Fibroblast of lung (primary cell): ENCODE results near the gene ROBO1. TPM values are rescaled to one million over a fixed set of nuclear protein-coding genes. Genes with fewer than 3 reads are reported as not detected.
A peak's percentile ranks its signal among the peaks of the same experiment; 100 is the strongest.

Experiments used
- DNase-seq, 2 donors: peaks; one replicate each; pipeline versions ENCODE4 v3.0.0 to v3.0.0-alpha.2; 2010; ENCODE audit warnings: low read depth in 2 of 2
- H2AFZ ChIP-seq: 2 replicates; pipeline ENCODE4 v1.5.1; 2012; ENCODE audit warnings: low read length, control low read depth, inconsistent platforms
- H3K27ac ChIP-seq: 2 replicates; pipeline ENCODE4 v1.5.1; 2011; ENCODE audit warnings: low read length, control low read depth; ENCODE audit not compliant: insufficient read depth
- H3K27me3 ChIP-seq: 2 replicates; pipeline ENCODE4 v1.5.1; 2011; ENCODE audit warnings: mild to moderate bottlenecking, low read length; ENCODE audit not compliant: control insufficient read depth, insufficient read depth
- H3K36me3 ChIP-seq: 2 replicates; pipeline ENCODE4 v1.5.1; 2011; ENCODE audit warnings: low read length; ENCODE audit not compliant: control insufficient read depth, insufficient read depth
- H3K4me1 ChIP-seq: 2 replicates; pipeline ENCODE4 v1.5.1; 2011; ENCODE audit warnings: low read length; ENCODE audit not compliant: control insufficient read depth, insufficient read depth; ENCODE audit errors: extremely low read depth
- H3K4me2 ChIP-seq: 2 replicates; pipeline ENCODE4 v1.5.1; 2011; ENCODE audit warnings: low read length, control low read depth; ENCODE audit not compliant: insufficient read depth; ENCODE audit errors: extremely low read depth
- H3K4me3 ChIP-seq, 4 experiments: fragments of 200-600 bp in 1 of 4; sonication (generic) in 1 of 4; replicated peaks in 1 of 4; 2 replicates each; pipeline ENCODE4 v1.5.1; 2011 to 2016; ENCODE audit warnings: low read length in 4 of 4, low read depth in 3 of 4, mild to moderate bottlenecking in 3 of 4, control low read depth in 2 of 4, inconsistent platforms in 1 of 4, mixed read lengths in 1 of 4; ENCODE audit not compliant: insufficient read depth in 1 of 4; ENCODE audit errors: control extremely low read depth in 1 of 4
- H3K79me2 ChIP-seq: 2 replicates; pipeline ENCODE4 v1.5.1; 2012; ENCODE audit warnings: mild to moderate bottlenecking, low read length, inconsistent platforms; ENCODE audit not compliant: control insufficient read depth, insufficient read depth
- H3K9ac ChIP-seq: 2 replicates; pipeline ENCODE4 v1.5.1; 2011; ENCODE audit warnings: mild to moderate bottlenecking, low read length, control low read depth; ENCODE audit not compliant: insufficient read depth
- H3K9me3 ChIP-seq: 2 replicates; pipeline ENCODE4 v1.5.1; 2012; ENCODE audit warnings: low read depth, low read length; ENCODE audit not compliant: control insufficient read depth, insufficient read depth
- H4K20me1 ChIP-seq: 2 replicates; pipeline ENCODE4 v1.5.1; 2011; ENCODE audit warnings: low read length; ENCODE audit not compliant: control insufficient read depth, insufficient read depth; ENCODE audit errors: extremely low read depth
- CTCF ChIP-seq, 2 donors: IDR thresholded peaks in 1 of 2; conservative IDR thresholded peaks in 1 of 2; 1 replicate in 1 of 2; 2 replicates in 1 of 2; pipeline ENCODE4 v1.5.1; 2011 to 2012; ENCODE audit warnings: low read length in 2 of 2, control low read depth in 1 of 2, inconsistent platforms in 1 of 2, low read depth in 1 of 2, mild to moderate bottlenecking in 1 of 2
- EZH2 ChIP-seq: IDR thresholded peaks from 2 replicates; pipeline ENCODE4 v1.5.1; 2012; ENCODE audit warnings: low read length, control low read depth, mild to moderate bottlenecking; ENCODE audit errors: missing control alignments
- polyA plus RNA-seq, 2 donors: library from polyadenylated mRNA; depleted of rRNA in 1 of 2; stranded (reverse) in 1 of 2; unstranded in 1 of 2; fragments of >200 nt; gene quantifications; 2 replicates each; pipeline ENCODE4 v1.2.1, GENCODE V29; 2011 to 2012; ENCODE audit warnings: missing spikeins in 1 of 2
- total RNA-seq: library from RNA; depleted of rRNA; stranded (reverse); fragments of >200 nt; gene quantifications from 2 replicates; pipeline ENCODE4 v1.2.1, GENCODE V29; 2014

Gene ROBO1
- total and polyA plus RNA-seq, 2 donors (not counting 1 experiment from before 2014, with no cell fraction given) = 53.8 to 104 TPM

DNA sequence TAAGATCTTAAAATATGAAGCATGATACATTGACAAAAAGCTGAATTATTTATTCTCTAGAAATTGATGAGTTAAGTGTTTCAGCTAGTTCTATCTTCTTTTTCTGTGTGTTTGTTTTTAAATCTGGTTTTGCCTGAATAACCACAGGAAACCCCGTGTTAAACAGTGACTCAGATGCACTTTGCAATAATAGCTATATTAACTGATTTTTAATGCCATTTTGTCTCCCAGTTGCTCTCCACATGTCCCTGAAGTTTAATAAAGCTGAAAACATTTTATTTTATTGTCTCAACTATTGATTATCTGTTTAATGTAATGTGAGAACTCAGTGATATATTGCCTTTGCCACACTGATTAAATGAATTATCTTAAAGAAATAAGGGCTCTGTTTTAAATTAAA lies 42.8 kb upstream of the ROBO1 start:
- H3K36me3 ChIP-seq = no peaks in the 10 kb centered on the region
- H3K9me3 ChIP-seq = no peaks in the 10 kb centered on the region
- DNase-seq = peak in 1 of 2 donors; percentile 3
- no peaks in the 10 kb centered on the region for H3K27me3 ChIP-seq
- H3K4me2 ChIP-seq = no peak overlapping the region
- no peaks in the 10 kb centered on the region for H4K20me1 ChIP-seq
- no peaks in the 10 kb centered on the region for H3K79me2 ChIP-seq
- H3K27ac ChIP-seq = no peak overlapping the region
- no peak overlapping the region for H2AFZ ChIP-seq
- no peaks in the 10 kb centered on the region for H3K4me1 ChIP-seq
- no peak overlapping the region for H3K9ac ChIP-seq
- TF ChIP-seq CTCF (conservative IDR thresholded peaks at IDR 0.05 in 1 of 2, IDR thresholded peaks at IDR 0.05 in 1 of 2; ENCODE audit: low read depth in 1 of 2, low read length in 2 of 2) (no peak), EZH2 (no peak)
- no peak overlapping the region for H3K4me3 ChIP-seq

DNA sequence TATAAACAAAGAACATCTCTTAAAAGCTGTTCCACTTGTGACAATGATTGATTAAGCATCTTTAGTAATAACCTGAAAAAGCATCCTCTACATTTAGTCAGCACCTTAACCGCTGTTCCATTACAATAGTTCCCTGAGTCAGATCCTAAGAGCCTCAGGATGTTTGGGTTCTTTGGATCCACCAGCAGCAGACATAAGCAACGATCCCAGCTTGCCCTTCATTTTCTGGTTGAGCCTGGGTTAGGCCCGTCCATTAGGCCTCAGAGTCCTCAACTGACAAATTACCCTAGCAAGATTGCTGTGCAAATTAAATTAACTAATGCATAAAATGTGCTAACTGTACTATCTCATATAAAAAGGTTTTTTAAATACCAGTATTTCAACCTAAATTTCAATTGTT lies 42.3 kb upstream of the ROBO1 start:
- no peaks in the 10 kb centered on the region for H3K4me1 ChIP-seq
- H2AFZ ChIP-seq = no peak overlapping the region
- H3K27ac ChIP-seq = no peak overlapping the region
- H3K36me3 ChIP-seq = no peaks in the 10 kb centered on the region
- no peaks in the 10 kb centered on the region for H3K27me3 ChIP-seq
- H3K79me2 ChIP-seq = no peaks in the 10 kb centered on the region
- no peaks in the 10 kb centered on the region for H4K20me1 ChIP-seq
- H3K9me3 ChIP-seq = no peaks in the 10 kb centered on the region
- DNase-seq = no peak
- no peak for TF ChIP-seq EZH2
- TF ChIP-seq CTCF (conservative IDR thresholded peaks at IDR 0.05 in 1 of 2, IDR thresholded peaks at IDR 0.05 in 1 of 2; ENCODE audit: low read depth in 1 of 2, low read length in 2 of 2) = no peak
- no peak overlapping the region for H3K9ac ChIP-seq
- no peak overlapping the region for H3K4me2 ChIP-seq
- H3K4me3 ChIP-seq = no peak overlapping the region

DNA sequence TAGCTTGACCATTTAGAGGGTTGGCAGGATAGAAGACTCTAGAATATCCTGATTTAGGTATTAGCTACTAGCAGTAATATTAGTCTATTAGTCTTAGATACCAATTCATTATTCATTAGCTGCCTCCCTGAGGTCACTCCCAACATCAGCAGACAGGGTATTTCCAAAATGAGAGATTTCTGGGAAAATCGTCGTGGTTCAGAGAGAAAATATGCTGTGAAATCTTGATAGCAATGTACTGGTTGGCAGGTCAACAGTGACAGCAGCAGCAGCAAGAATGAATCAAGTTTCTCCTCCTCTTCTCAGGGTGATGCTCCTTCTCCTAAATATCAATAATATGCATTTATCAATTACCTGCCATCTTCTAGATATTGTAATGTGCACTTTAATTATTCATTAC lies 41.3 kb upstream of the ROBO1 start:
- Histone ChIP-seq H3K27ac (no peak overlapping the region), H3K9me3 (no peaks in the 10 kb centered on the region), H3K9ac (no peak overlapping the region), H3K4me1 (no peaks in the 10 kb centered on the region), H3K4me2 (no peak overlapping the region), H4K20me1 (no peaks in the 10 kb centered on the region), H3K4me3 (no peak overlapping the region), H3K27me3 (no peaks in the 10 kb centered on the region), H3K79me2 (no peaks in the 10 kb centered on the region), H2AFZ (no peak overlapping the region), H3K36me3 (no peaks in the 10 kb centered on the region)
- no peak for DNase-seq
- TF ChIP-seq CTCF (conservative IDR thresholded peaks at IDR 0.05 in 1 of 2, IDR thresholded peaks at IDR 0.05 in 1 of 2; ENCODE audit: low read depth in 1 of 2, low read length in 2 of 2) (no peak), EZH2 (no peak)
